ENCODE measurements around the gene UBE2U.

The UBE2U gene

DNA sequence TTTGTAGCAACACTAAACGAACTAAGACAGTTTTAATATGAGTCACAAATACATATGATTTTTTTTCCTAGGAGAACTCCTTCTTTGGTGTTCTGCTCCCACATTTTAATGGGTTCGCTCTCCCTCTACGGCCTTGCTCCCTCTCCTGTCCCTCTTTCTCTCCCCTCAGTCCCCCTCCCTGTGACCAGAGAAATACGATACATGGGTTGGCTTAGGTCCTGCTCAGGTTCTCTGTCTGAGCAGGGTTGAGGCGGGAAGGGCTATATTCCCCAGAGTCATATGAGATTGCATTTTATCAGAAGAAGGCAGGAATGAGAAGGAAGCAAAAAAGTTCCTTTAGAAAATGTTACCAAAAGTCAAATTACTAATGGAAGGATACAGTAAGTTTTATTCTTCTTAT lies 44.6 kb downstream of the UBE2U start:
- no peak for TF ChIP-seq FOXP2 (optimal IDR thresholded peaks at IDR 0.05; ENCODE audit: borderline replicate concordance, extremely low read depth, extremely low read length, insufficient read depth)
- no peak for TF ChIP-seq TAF1 (IDR thresholded peaks at IDR 0.05; ENCODE audit: borderline replicate concordance, insufficient read depth, low read length)
- TF ChIP-seq POLR2AphosphoS5 (IDR thresholded peaks at IDR 0.05; ENCODE audit: low read depth, low read length), result no peak
- TF ChIP-seq REST (IDR thresholded peaks at IDR 0.05; ENCODE audit: insufficient read depth in 1 of 2, low read depth in 2 of 2, low read length in 2 of 2), result no peak
- no peak for TF ChIP-seq SIN3A (IDR thresholded peaks at IDR 0.05; ENCODE audit: borderline replicate concordance, insufficient read depth, low read length)

DNA sequence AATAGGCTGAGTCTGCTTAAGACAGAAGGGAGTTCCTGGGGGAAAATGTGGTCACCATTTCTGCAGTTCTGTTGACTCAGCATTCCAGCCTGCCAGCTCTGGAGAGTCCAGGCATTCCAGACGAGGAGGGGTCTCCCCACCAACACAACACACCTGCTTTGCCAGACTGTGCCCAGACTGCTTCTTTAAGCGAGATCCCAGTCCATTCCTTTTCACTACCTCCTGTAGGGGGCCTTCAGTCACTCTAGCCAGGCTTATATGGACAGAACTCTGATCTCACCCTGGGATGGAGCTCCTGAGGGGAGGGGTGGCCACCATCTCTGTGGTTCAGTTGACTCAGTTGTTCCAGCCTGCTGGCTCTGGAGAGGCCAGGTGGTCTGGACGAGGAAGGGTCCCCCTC lies 48.5 kb downstream of the UBE2U start:
- TF ChIP-seq FOXP2 (optimal IDR thresholded peaks at IDR 0.05; ENCODE audit: borderline replicate concordance, extremely low read depth, extremely low read length, insufficient read depth) (no peak), SIN3A (IDR thresholded peaks at IDR 0.05; ENCODE audit: borderline replicate concordance, insufficient read depth, low read length) (no peak), REST (IDR thresholded peaks at IDR 0.05; ENCODE audit: insufficient read depth in 1 of 2, low read depth in 2 of 2, low read length in 2 of 2) (no peak), TAF1 (IDR thresholded peaks at IDR 0.05; ENCODE audit: borderline replicate concordance, insufficient read depth, low read length) (no peak), POLR2AphosphoS5 (IDR thresholded peaks at IDR 0.05; ENCODE audit: low read depth, low read length) (no peak)

- TF ChIP-seq TAF1 (IDR thresholded peaks at IDR 0.05; ENCODE audit: borderline replicate concordance, insufficient read depth, low read length) (no peak), REST (IDR thresholded peaks at IDR 0.05; ENCODE audit: insufficient read depth in 1 of 2, low read depth in 2 of 2, low read length in 2 of 2) (no peak), FOXP2 (optimal IDR thresholded peaks at IDR 0.05; ENCODE audit: borderline replicate concordance, extremely low read depth, extremely low read length, insufficient read depth) (no peak), SIN3A (IDR thresholded peaks at IDR 0.05; ENCODE audit: borderline replicate concordance, insufficient read depth, low read length) (no peak), POLR2AphosphoS5 (IDR thresholded peaks at IDR 0.05; ENCODE audit: low read depth, low read length) (no peak)
Measured at GRCh38 chr1:64263335-64263734, 59.9 kb downstream of the UBE2U start.

DNA sequence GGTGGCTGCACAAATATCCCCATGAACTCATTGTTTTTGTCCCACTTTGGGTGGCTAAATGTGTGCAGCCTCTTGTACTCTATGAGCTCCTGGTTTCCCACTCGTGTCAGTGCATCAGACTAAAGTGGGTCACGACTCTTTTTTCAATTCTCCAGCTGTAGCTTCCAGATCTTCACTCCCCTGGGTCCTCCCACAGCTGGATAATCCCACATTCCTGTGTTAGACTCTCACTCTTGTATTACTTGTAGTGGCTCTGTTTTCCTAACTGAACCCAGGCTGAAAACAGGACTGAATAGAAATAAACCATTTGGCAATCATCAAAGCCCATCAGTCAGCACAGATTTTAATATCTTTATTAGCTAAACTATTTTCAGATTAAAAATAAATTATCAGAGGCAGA lies 60.4 kb downstream of the UBE2U start:
- no peak for TF ChIP-seq SIN3A (IDR thresholded peaks at IDR 0.05; ENCODE audit: borderline replicate concordance, insufficient read depth, low read length)
- no peak for TF ChIP-seq FOXP2 (optimal IDR thresholded peaks at IDR 0.05; ENCODE audit: borderline replicate concordance, extremely low read depth, extremely low read length, insufficient read depth)
- TF ChIP-seq REST (IDR thresholded peaks at IDR 0.05; ENCODE audit: insufficient read depth in 1 of 2, low read depth in 2 of 2, low read length in 2 of 2), result no peak
- TF ChIP-seq POLR2AphosphoS5 (IDR thresholded peaks at IDR 0.05; ENCODE audit: low read depth, low read length), result no peak
- no peak for TF ChIP-seq TAF1 (IDR thresholded peaks at IDR 0.05; ENCODE audit: borderline replicate concordance, insufficient read depth, low read length)

DNA sequence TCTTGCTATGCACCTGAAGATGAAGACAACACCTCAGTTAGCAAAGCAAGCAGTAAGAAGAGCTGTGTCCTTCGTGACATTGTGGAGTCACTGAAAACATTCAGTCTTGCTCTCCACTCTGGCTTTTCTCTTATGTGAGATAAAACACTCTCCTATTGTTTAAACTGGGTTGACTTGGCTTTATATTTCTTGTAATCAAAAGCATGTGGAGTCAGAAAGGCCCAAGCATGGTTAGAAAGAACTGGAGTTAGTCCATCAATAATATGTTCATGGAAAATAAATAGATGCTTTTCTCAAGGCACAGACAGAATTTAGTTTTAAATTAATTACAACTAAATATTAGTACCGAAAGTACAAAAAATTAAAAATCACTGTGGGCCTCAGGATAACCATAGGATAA lies 61.7 kb downstream of the UBE2U start:
- TF ChIP-seq TAF1 (IDR thresholded peaks at IDR 0.05; ENCODE audit: borderline replicate concordance, insufficient read depth, low read length), result no peak
- no peak for TF ChIP-seq POLR2AphosphoS5 (IDR thresholded peaks at IDR 0.05; ENCODE audit: low read depth, low read length)
- TF ChIP-seq REST (IDR thresholded peaks at IDR 0.05; ENCODE audit: insufficient read depth in 1 of 2, low read depth in 2 of 2, low read length in 2 of 2), result no peak
- no peak for TF ChIP-seq SIN3A (IDR thresholded peaks at IDR 0.05; ENCODE audit: borderline replicate concordance, insufficient read depth, low read length)
- TF ChIP-seq FOXP2 (optimal IDR thresholded peaks at IDR 0.05; ENCODE audit: borderline replicate concordance, extremely low read depth, extremely low read length, insufficient read depth), result no peak

Measured in PFSK-1 (cell line).